CD8-positive, alpha-beta memory T cell (primary cell): ENCODE data around the gene GNB1L. TPM values are rescaled to one million over a fixed set of nuclear protein-coding genes. Genes with fewer than 3 reads are reported as not detected.

Source experiments
- CTCF ChIA-PET: fragments of 350-600 bp; sonication (Branson Sonifier 250); formaldehyde crosslinking; loops from one replicate; lab custom pipeline; 2021; ENCODE audit warnings: antibody characterized with exemption; lab: Charles Lee
- POLR2A ChIA-PET: fragments of 350-600 bp; sonication (Branson Sonifier 250); formaldehyde crosslinking; loops from one replicate; lab custom pipeline; 2021; ENCODE audit warnings: antibody characterized with exemption; lab: Charles Lee
- DNase-seq, 5 donors: peaks; one replicate each; pipeline versions ENCODE4 v3.0.0 to v3.0.0-alpha.2; 2020 to 2022; ENCODE audit warnings: mixed read lengths in 1 of 5
- H3K27ac ChIP-seq: one replicate; pipeline ENCODE4 v1.7.0; 2013; ENCODE audit warnings: low read depth, mild to moderate bottlenecking, low read length, moderate library complexity
- H3K27me3 ChIP-seq: 2 replicates; pipeline ENCODE4 v1.7.0; 2013; ENCODE audit warnings: low read length, mild to moderate bottlenecking; ENCODE audit not compliant: insufficient read depth, poor library complexity, severe bottlenecking
- H3K36me3 ChIP-seq: 2 replicates; pipeline ENCODE4 v1.7.0; 2013; ENCODE audit warnings: mild to moderate bottlenecking, low read length, moderate library complexity; ENCODE audit not compliant: insufficient read depth
- H3K4me1 ChIP-seq: 2 replicates; pipeline ENCODE4 v1.7.0; 2013; ENCODE audit warnings: mild to moderate bottlenecking, low read length, moderate library complexity; ENCODE audit not compliant: insufficient read depth
- H3K4me3 ChIP-seq: 2 replicates; pipeline ENCODE4 v1.7.0; 2013; ENCODE audit warnings: mild to moderate bottlenecking, low read length
- H3K9me3 ChIP-seq: 2 replicates; pipeline ENCODE4 v1.7.0; 2013; ENCODE audit warnings: mild to moderate bottlenecking, low read length
- H3K27ac Mint-ChIP-seq, 8 donors: one replicate each; pipeline ENCODE4 v1.8.0; 2020 to 2021; ENCODE audit warnings: mixed read lengths in 8 of 8, mild to moderate bottlenecking in 6 of 8, inconsistent platforms in 3 of 8, moderate library complexity in 3 of 8
- H3K27me3 Mint-ChIP-seq, 2 donors: one replicate each; pipeline ENCODE4 v1.8.0; 2020 to 2021; ENCODE audit warnings: mixed read lengths in 2 of 2, mild to moderate bottlenecking in 1 of 2, moderate library complexity in 1 of 2
- H3K36me3 Mint-ChIP-seq, 3 donors: one replicate each; pipeline ENCODE4 v1.8.0; 2020 to 2021; ENCODE audit warnings: mixed read lengths in 3 of 3, inconsistent platforms in 1 of 3, mild to moderate bottlenecking in 1 of 3
- H3K4me1 Mint-ChIP-seq, 3 donors: one replicate each; pipeline ENCODE4 v1.8.0; 2020 to 2021; ENCODE audit warnings: mixed read lengths in 3 of 3, inconsistent platforms in 1 of 3, mild to moderate bottlenecking in 1 of 3
- H3K4me3 Mint-ChIP-seq, 7 donors: one replicate each; pipeline ENCODE4 v1.8.0; 2020 to 2021; ENCODE audit warnings: mixed read lengths in 7 of 7, mild to moderate bottlenecking in 6 of 7, moderate library complexity in 4 of 7, inconsistent platforms in 2 of 7
- H3K9me3 Mint-ChIP-seq, 5 donors: one replicate each; pipeline ENCODE4 v1.8.0; 2020 to 2022; ENCODE audit warnings: mixed read lengths in 5 of 5, mild to moderate bottlenecking in 3 of 5, moderate library complexity in 2 of 5, inconsistent platforms in 1 of 5
- polyA plus RNA-seq: library from polyadenylated mRNA; unstranded; fragments of 300-500 nt; fragmentation: Illumina TruSeq; gene quantifications from one replicate; pipeline ENCODE4 v1.2.3, GENCODE V29; 2021
- total RNA-seq, 2 experiments: library from RNA; stranded (reverse); gene quantifications; one replicate each; pipeline ENCODE4 v1.2.3, GENCODE V29; 2021

Gene GNB1L
- total and polyA plus RNA-seq, 3 experiments from 2014 or later: 14.2 to 17.9 (median 16.6) TPM

GRCh38 chr22:19880786-19881569 is 26.3 kb upstream of the GNB1L start:
- H3K4me3 Mint-ChIP-seq: no peak overlapping the region
- peaks cover 0 to 2% (median 0%) of the 10 kb centered on the region in 3 donors for H3K36me3 Mint-ChIP-seq
- H3K4me1 Mint-ChIP-seq: peaks cover 4 to 5% (median 5%) of the 10 kb centered on the region in 3 donors
- H3K9me3 Mint-ChIP-seq: no peaks in the 10 kb centered on the region
- H3K27ac Mint-ChIP-seq: peak overlapping the region in 1 of 8 donors; percentile 87
- peaks cover 28% of the 10 kb centered on the region for H3K4me1 ChIP-seq
- ChIA-PET POLR2A (interaction anchor here (0.7 kb wide), 1 partner anchor 11 kb away, joined by 3 read pairs; no protein-coding TSS in a partner anchor), CTCF (no interaction called here)
- no peaks in the 10 kb centered on the region for H3K27me3 Mint-ChIP-seq
- DNase-seq: no peak
- H3K27ac ChIP-seq: no peak overlapping the region
- H3K27me3 ChIP-seq: no peaks in the 10 kb centered on the region
- no peaks in the 10 kb centered on the region for H3K9me3 ChIP-seq
- H3K36me3 ChIP-seq: no peaks in the 10 kb centered on the region
- H3K4me3 ChIP-seq: no peak overlapping the region

DNA sequence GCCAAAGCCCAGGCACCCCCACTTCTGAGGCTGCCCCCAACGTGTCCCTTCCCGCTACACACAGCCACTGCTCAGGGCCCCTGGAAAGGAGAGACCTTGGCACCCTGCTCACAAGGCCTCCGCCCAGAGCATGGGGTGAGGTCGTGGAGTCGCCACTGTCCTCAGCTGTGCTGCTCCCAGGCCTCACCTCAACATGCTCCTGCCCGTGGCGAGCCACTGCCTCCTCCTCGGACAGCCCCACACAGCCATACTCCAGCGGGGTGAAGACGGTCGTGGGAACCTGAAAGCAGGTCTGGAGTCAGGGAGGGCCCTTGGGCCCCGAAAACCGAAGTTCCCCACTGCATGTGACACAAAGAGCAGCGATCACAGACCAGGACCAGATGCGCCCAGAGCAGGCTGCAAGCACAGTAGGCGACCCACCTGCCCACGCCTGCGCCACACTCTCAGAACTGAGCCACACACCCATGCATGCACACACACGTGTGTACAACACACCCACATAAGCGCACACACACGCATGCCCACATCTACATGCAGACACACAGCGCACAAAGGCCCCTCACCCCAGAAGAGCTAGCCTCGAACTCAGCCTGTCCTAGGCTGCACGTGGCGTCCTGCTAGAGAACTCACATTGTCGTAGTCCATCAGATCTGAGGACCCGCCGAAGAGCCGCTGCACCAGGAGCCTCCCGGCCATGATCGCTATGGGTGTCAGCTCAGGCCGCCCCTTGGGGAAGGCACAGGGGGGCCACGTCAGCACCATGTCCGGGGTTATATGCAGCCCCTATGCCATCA is 25.5 kb upstream of the GNB1L start:
- no peaks in the 10 kb centered on the region for H3K27me3 Mint-ChIP-seq
- no peak overlapping the region for H3K4me3 Mint-ChIP-seq
- ChIA-PET CTCF (no interaction called here), POLR2A (interaction anchor here (0.7 kb wide), 1 partner anchor 12 kb away, joined by 3 read pairs; no protein-coding TSS in a partner anchor)
- Histone ChIP-seq H3K36me3 (no peaks in the 10 kb centered on the region), H3K27me3 (no peaks in the 10 kb centered on the region), H3K9me3 (no peaks in the 10 kb centered on the region), H3K27ac (no peak overlapping the region), H3K4me1 (peaks cover 22% of the 10 kb centered on the region), H3K4me3 (no peak overlapping the region)
- H3K36me3 Mint-ChIP-seq: peaks cover 0 to 2% (median 0%) of the 10 kb centered on the region in 3 donors
- no peaks in the 10 kb centered on the region for H3K4me1 Mint-ChIP-seq
- no peak overlapping the region for H3K27ac Mint-ChIP-seq
- DNase-seq: no peak
- H3K9me3 Mint-ChIP-seq: no peaks in the 10 kb centered on the region

- Histone ChIP-seq H3K27ac (no peak overlapping the region), H3K36me3 (no peaks in the 10 kb centered on the region), H3K4me3 (no peak overlapping the region), H3K4me1 (peaks cover 22% of the 10 kb centered on the region), H3K27me3 (no peaks in the 10 kb centered on the region), H3K9me3 (no peaks in the 10 kb centered on the region)
- ChIA-PET CTCF (no interaction called here), POLR2A (no interaction called here)
- Mint-ChIP-seq H3K9me3 (no peaks in the 10 kb centered on the region), H3K36me3 (peaks cover 0 to 2% (median 0%) of the 10 kb centered on the region in 3 donors), H3K27ac (no peak overlapping the region), H3K27me3 (no peaks in the 10 kb centered on the region), H3K4me1 (peaks cover 0 to 3% (median 0%) of the 10 kb centered on the region in 3 donors), H3K4me3 (no peak overlapping the region)
- DNase-seq: no peak
Measured at GRCh38 chr22:19879643-19879991, 24.9 kb upstream of the GNB1L start.

DNA sequence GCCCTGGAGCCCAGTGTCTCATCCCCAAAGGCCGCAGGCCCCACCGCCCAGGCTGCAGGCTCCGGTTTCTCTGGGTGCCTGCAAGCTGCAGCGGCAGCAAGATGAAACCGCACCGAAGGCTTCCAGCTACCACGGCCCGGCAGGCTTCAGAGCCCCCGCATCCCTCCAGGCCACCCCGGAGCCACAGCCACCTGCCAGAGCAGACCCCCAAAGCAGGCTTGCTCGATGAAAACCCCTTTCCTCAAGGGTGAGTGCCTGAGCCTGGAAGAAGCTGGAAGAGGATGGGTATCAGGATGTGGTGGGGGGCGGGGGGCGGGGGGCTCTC is 24.5 kb upstream of the GNB1L start:
- H3K27me3 Mint-ChIP-seq: no peaks in the 10 kb centered on the region
- Histone ChIP-seq H3K27me3 (no peaks in the 10 kb centered on the region), H3K4me1 (peaks cover 22% of the 10 kb centered on the region), H3K36me3 (no peaks in the 10 kb centered on the region), H3K27ac (no peak overlapping the region), H3K9me3 (no peaks in the 10 kb centered on the region), H3K4me3 (no peak overlapping the region)
- DNase-seq: no peak
- CTCF ChIA-PET: interaction anchor here (1.4 kb wide), 1 partner anchor 149 kb away, joined by 3 read pairs; no protein-coding TSS in a partner anchor
- H3K4me1 Mint-ChIP-seq: peaks cover 0 to 6% (median 0%) of the 10 kb centered on the region in 3 donors
- no peak overlapping the region for H3K27ac Mint-ChIP-seq
- POLR2A ChIA-PET: no interaction called here
- no peaks in the 10 kb centered on the region for H3K9me3 Mint-ChIP-seq
- H3K4me3 Mint-ChIP-seq: no peak overlapping the region
- H3K36me3 Mint-ChIP-seq: peaks cover 0 to 2% (median 0%) of the 10 kb centered on the region in 3 donors

GRCh38 chr22:19878461-19879245 is 24.0 kb upstream of the GNB1L start:
- H3K27me3 Mint-ChIP-seq: no peaks in the 10 kb centered on the region
- Histone ChIP-seq H3K4me1 (peaks cover 24% of the 10 kb centered on the region), H3K36me3 (no peaks in the 10 kb centered on the region), H3K9me3 (no peaks in the 10 kb centered on the region), H3K4me3 (no peak overlapping the region), H3K27ac (no peak overlapping the region), H3K27me3 (no peaks in the 10 kb centered on the region)
- no peak for DNase-seq
- H3K36me3 Mint-ChIP-seq: peaks cover 0 to 2% (median 0%) of the 10 kb centered on the region in 3 donors
- no peaks in the 10 kb centered on the region for H3K9me3 Mint-ChIP-seq
- H3K4me1 Mint-ChIP-seq: peaks cover 0 to 9% (median 0%) of the 10 kb centered on the region in 3 donors
- peak overlapping the region in 1 of 8 donors; percentile 41 for H3K27ac Mint-ChIP-seq
- ChIA-PET POLR2A (no interaction called here), CTCF (interaction anchor here (1.4 kb wide), 1 partner anchor 148 kb away, joined by 3 read pairs; no protein-coding TSS in a partner anchor)
- H3K4me3 Mint-ChIP-seq: no peak overlapping the region

GRCh38 chr22:19877626-19878339 is 23.1 kb upstream of the GNB1L start:
- Mint-ChIP-seq H3K9me3 (no peaks in the 10 kb centered on the region), H3K36me3 (peaks cover 0 to 2% (median 0%) of the 10 kb centered on the region in 3 donors), H3K4me1 (peaks cover 0 to 9% (median 0%) of the 10 kb centered on the region in 3 donors), H3K4me3 (no peak overlapping the region), H3K27ac (peak overlapping the region in 2 of 8 donors; percentile 17 to 70), H3K27me3 (no peaks in the 10 kb centered on the region)
- H3K4me1 ChIP-seq: peaks cover 24% of the 10 kb centered on the region
- no peaks in the 10 kb centered on the region for H3K27me3 ChIP-seq
- no peaks in the 10 kb centered on the region for H3K36me3 ChIP-seq
- H3K27ac ChIP-seq: no peak overlapping the region
- DNase-seq: no peak
- ChIA-PET POLR2A (no interaction called here), CTCF (interaction anchor here (1.4 kb wide), 1 partner anchor 147 kb away, joined by 3 read pairs; no protein-coding TSS in a partner anchor)
- H3K9me3 ChIP-seq: no peaks in the 10 kb centered on the region
- no peak overlapping the region for H3K4me3 ChIP-seq

DNA sequence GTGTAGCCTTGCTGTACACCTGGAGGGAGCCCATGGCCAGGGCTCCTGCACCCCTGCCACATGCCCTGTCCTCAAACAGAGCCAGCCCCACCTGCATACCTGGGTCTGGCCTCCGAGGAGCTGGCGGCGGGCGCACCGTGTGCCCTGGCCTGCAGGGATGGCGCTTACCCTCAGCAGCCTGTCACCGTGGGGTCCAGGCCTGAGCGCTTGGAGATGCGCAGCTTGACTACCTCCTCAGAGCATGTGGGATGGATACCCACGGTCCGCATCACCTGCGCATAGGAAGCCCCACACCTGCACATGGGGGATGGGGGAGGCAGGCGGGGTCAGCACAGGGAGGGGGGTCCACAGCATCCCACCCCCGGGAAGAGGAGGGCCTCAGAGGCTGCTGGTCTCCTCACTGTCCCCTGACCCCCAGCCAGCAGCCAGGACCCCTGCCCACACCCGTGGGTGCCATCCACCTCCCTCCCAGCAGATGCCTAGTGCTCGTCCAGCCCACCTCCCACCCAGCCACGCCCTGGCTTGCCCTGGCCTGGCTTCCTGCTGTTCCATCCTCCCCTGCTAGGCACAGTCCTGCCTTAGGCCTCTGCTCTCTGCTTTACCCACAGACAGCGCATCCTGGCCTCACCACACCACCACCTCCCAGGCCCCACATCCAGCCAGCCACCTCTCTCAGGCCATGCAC is 22.4 kb upstream of the GNB1L start:
- Mint-ChIP-seq H3K4me1 (peaks cover 0 to 9% (median 0%) of the 10 kb centered on the region in 3 donors), H3K4me3 (no peak overlapping the region), H3K9me3 (no peaks in the 10 kb centered on the region), H3K27me3 (no peaks in the 10 kb centered on the region), H3K36me3 (peaks cover 0 to 2% (median 0%) of the 10 kb centered on the region in 3 donors), H3K27ac (peak overlapping the region in 1 of 8 donors; percentile 17)
- H3K36me3 ChIP-seq: no peaks in the 10 kb centered on the region
- no peak overlapping the region for H3K4me3 ChIP-seq
- ChIA-PET CTCF (no interaction called here), POLR2A (no interaction called here)
- DNase-seq: no peak
- H3K4me1 ChIP-seq: peaks cover 23% of the 10 kb centered on the region
- H3K9me3 ChIP-seq: no peaks in the 10 kb centered on the region
- no peaks in the 10 kb centered on the region for H3K27me3 ChIP-seq
- H3K27ac ChIP-seq: no peak overlapping the region
